ENCODE measurements around the gene ZNF423. TPM values are rescaled to one million over a fixed set of nuclear protein-coding genes. Genes with fewer than 3 reads are reported as not detected.

The ZNF423 gene
- total RNA-seq, 1 donor from 2014 or later, result 10.7 TPM

GRCh38 chr16:49597796-49598195, 258.1 kb downstream of the ZNF423 start:
- Histone ChIP-seq H3K4me1 (peaks cover 15% of the 10 kb centered on the region), H3K36me3 (no peaks in the 10 kb centered on the region), H3K27me3 (ENCODE audit: low read depth) (no peaks in the 10 kb centered on the region), H3K9me3 (no peaks in the 10 kb centered on the region), H3K4me3 (no peak overlapping the region), H3K27ac (no peak overlapping the region)
- TF ChIP-seq CTCF (IDR thresholded peaks at IDR 0.05), result no peak
- DNase-seq (no peak), ATAC-seq (no peak)
- intact Hi-C loops (cut with DNase I), result no loop called here

- Histone ChIP-seq H3K9me3 (no peaks in the 10 kb centered on the region), H3K27ac (peak overlapping the region; percentile 41), H3K4me3 (no peak overlapping the region), H3K27me3 (ENCODE audit: low read depth) (no peaks in the 10 kb centered on the region), H3K36me3 (no peaks in the 10 kb centered on the region), H3K4me1 (peaks cover 15% of the 10 kb centered on the region)
- intact Hi-C loops (cut with DNase I), result no loop called here
- no peak for TF ChIP-seq CTCF (IDR thresholded peaks at IDR 0.05)
- no peak for ATAC-seq
- no peak for DNase-seq
Observed at GRCh38 chr16:49596648-49597291, 259.1 kb downstream of the ZNF423 start.

GRCh38 chr16:49596068-49596467, 259.8 kb downstream of the ZNF423 start:
- no peaks in the 10 kb centered on the region for H3K27me3 ChIP-seq (ENCODE audit: low read depth)
- peaks cover 15% of the 10 kb centered on the region for H3K4me1 ChIP-seq
- H3K4me3 ChIP-seq, result peak overlapping the region; percentile 23
- no peak for ATAC-seq
- TF ChIP-seq CTCF (IDR thresholded peaks at IDR 0.05), result no peak
- no peaks in the 10 kb centered on the region for H3K9me3 ChIP-seq
- no peaks in the 10 kb centered on the region for H3K36me3 ChIP-seq
- H3K27ac ChIP-seq, result peak overlapping the region; percentile 41
- intact Hi-C loops (cut with DNase I), result no loop called here
- DNase-seq, result no peak

- no peak for TF ChIP-seq CTCF (IDR thresholded peaks at IDR 0.05)
- H3K27me3 ChIP-seq (ENCODE audit: low read depth), result no peaks in the 10 kb centered on the region
- H3K36me3 ChIP-seq, result no peaks in the 10 kb centered on the region
- H3K27ac ChIP-seq, result no peak overlapping the region
- intact Hi-C loops (cut with DNase I), result no loop called here
- H3K4me3 ChIP-seq, result no peak overlapping the region
- no peaks in the 10 kb centered on the region for H3K9me3 ChIP-seq
- ATAC-seq (no peak), DNase-seq (no peak)
- H3K4me1 ChIP-seq, result peaks cover 15% of the 10 kb centered on the region
Observed at GRCh38 chr16:49594685-49595498, 261.0 kb downstream of the ZNF423 start.

- ATAC-seq (no peak), DNase-seq (no peak)
- intact Hi-C loops (cut with DNase I), result no loop called here
- Histone ChIP-seq H3K4me3 (no peak overlapping the region), H3K4me1 (peaks cover 15% of the 10 kb centered on the region), H3K27ac (no peak overlapping the region), H3K9me3 (no peaks in the 10 kb centered on the region), H3K36me3 (no peaks in the 10 kb centered on the region), H3K27me3 (ENCODE audit: low read depth) (no peaks in the 10 kb centered on the region)
- no peak for TF ChIP-seq CTCF (IDR thresholded peaks at IDR 0.05)
Observed at GRCh38 chr16:49594153-49594552, 261.8 kb downstream of the ZNF423 start.
